A375 (cell line): ENCODE measurements around the gene OR9G1. TPM values are rescaled to one million over a fixed set of nuclear protein-coding genes. Genes with fewer than 3 reads are reported as not detected.

Experiments
- small RNA-seq: library from RNA; depleted of rRNA; stranded (forward); fragments of <200 nt; gene quantifications from one replicate; pipeline ENCODE3, GENCODE V24; 2014
- total RNA-seq: library from RNA; depleted of rRNA; stranded (reverse); fragments of >200 nt; shearing (Covaris generic); gene quantifications from 2 replicates; pipeline ENCODE4 v1.2.3, GENCODE V29; 2014; rRNA removed

OR9G1 gene
- not detected in 2 replicates for total RNA-seq

GRCh38 chr11:56698795-56699194 is at the start of gene OR9G1:
Gene OR9G1, plus strand, starts transcription at chr11:56699095. Its CDS starts 1,293 bp downstream, at chr11:56700388.

DNA sequence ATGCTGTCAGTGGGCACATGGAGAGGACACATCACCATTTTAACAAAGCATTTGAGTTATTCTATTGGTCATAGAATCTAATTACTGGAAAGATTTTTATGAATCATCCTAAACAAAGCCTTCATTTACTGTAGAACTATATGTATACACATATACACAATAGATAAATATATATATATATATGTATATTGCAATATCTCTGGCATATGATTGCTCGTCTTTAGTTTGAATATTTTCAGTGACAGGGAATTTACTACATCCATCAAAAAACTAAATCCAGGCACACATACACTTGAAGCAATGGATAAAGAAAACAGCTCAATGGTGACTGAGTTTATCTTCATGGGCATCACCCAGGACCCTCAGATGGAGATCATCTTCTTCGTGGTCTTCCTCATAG is 35.5 kb upstream of the OR9G1 start, which contains the start of gene OR5AR1:
OR5AR1 (plus strand) TSS at position 301 of the 400 bp plus-strand sequence; CDS start at position 301, 0 bp downstream.

GRCh38 chr11:56748597-56748996 is 49.7 kb downstream of the OR9G1 start, which contains the start of gene OR9G4:
Gene OR9G4, minus strand, starts transcription at chr11:56748697. Its CDS starts 4,931 bp downstream, at chr11:56743766.

Small RNA genes lying within 50 kb of the gene (small RNA-seq; reads per million reads assigned to genes)
- gene AP001803.1, result not detected
- not detected for gene AP004245.1
- gene MIR6128, result not detected

Other genes starting within 250 kb of the OR9G1 start
- gene OR5M3, start 225.7 kb upstream of the OR9G1 start, total RNA-seq, result not detected in 2 replicates
- gene OR5M8, start 207.7 kb upstream of the OR9G1 start, total RNA-seq, result not detected in 2 replicates
- gene OR5M11, start 155.8 kb upstream of the OR9G1 start, total RNA-seq, result not detected in 2 replicates
- not detected in 2 replicates for gene OR5M10, start 121.4 kb upstream of the OR9G1 start, total RNA-seq
- not detected in 2 replicates for gene OR5M1, start 84.2 kb upstream of the OR9G1 start, total RNA-seq
- gene OR5AP2, start 56.7 kb upstream of the OR9G1 start, total RNA-seq, result not detected in 2 replicates
- gene OR5AR1, start 35.4 kb upstream of the OR9G1 start, total RNA-seq, result not detected in 2 replicates
- not detected in 2 replicates for gene OR9G4, start 49.6 kb downstream of the OR9G1 start, total RNA-seq